Stimulated activated CD4-positive, alpha-beta T cell treated with anti-CD3 and anti-CD28 coated beads, Interleukin-15, amount 100 ng/mL, for 48 hours (primary cell): ENCODE data around the gene CCDC144A.
"Not testable (repeated sequence)": the region's sequence is repeated elsewhere in the genome, so short reads cannot be mapped to it uniquely, and the experiment has no call there.

Source experiments
- DNase-seq, 2 donors: peaks; one replicate each; pipeline ENCODE4 v3.0.0-alpha.2; 2020; ENCODE audit warnings: low read depth in 2 of 2

CCDC144A gene

GRCh38 chr17:16689731-16690281 lies at the start of gene CCDC144A:
Gene CCDC144A, plus strand, starts transcription at chr17:16690241. Its CDS starts 160 bp downstream, at chr17:16690401.
- DNase-seq, result peak; percentile 62 to 69

GRCh38 chr17:16649585-16649984 lies 40.5 kb upstream of the CCDC144A start:
- DNase-seq, result no peak

- no peak for DNase-seq
These were observed 37.8 kb upstream of the CCDC144A start for GRCh38 chr17:16652252-16652651.

- no peak for DNase-seq
These were observed 37.1 kb upstream of the CCDC144A start for GRCh38 chr17:16652847-16653366.

GRCh38 chr17:16653367-16654041 lies 36.5 kb upstream of the CCDC144A start, which contains the start of gene ZNF624:
Gene ZNF624, minus strand, starts transcription at chr17:16653850.
- peak; percentile 77 to 86 for DNase-seq

- DNase-seq, result no peak
These were observed 28.8 kb upstream of the CCDC144A start for GRCh38 chr17:16661217-16661616.

GRCh38 chr17:16662936-16663335 lies 27.1 kb upstream of the CCDC144A start:
- DNase-seq, result no peak

- not testable (repeated sequence) for DNase-seq
These were observed 23.5 kb upstream of the CCDC144A start for GRCh38 chr17:16666553-16666906.

- not testable (repeated sequence) for DNase-seq
These were observed 23.0 kb upstream of the CCDC144A start for GRCh38 chr17:16666907-16667636.

GRCh38 chr17:16676676-16677268 lies 13.3 kb upstream of the CCDC144A start:
- DNase-seq, result no peak

- DNase-seq, result not testable (repeated sequence)
These were observed 6.5 kb upstream of the CCDC144A start for GRCh38 chr17:16683290-16684138.

- DNase-seq, result not testable (repeated sequence)
These were observed 4.0 kb upstream of the CCDC144A start for GRCh38 chr17:16686019-16686418.

GRCh38 chr17:16687151-16687550 lies 2.9 kb upstream of the CCDC144A start:
- DNase-seq, result not testable (repeated sequence)

- DNase-seq, result not testable (repeated sequence)
These were observed 406 bp downstream of the CCDC144A start for GRCh38 chr17:16690447-16690846.

- DNase-seq, result not testable (repeated sequence)
These were observed 7.6 kb downstream of the CCDC144A start for GRCh38 chr17:16697603-16698002.

- not testable (repeated sequence) for DNase-seq
These were observed 55.6 kb downstream of the CCDC144A start for GRCh38 chr17:16745492-16746203.

- not testable (repeated sequence) for DNase-seq
These were observed 56.5 kb downstream of the CCDC144A start for GRCh38 chr17:16746571-16746970.

GRCh38 chr17:16750515-16750914 lies 60.5 kb downstream of the CCDC144A start:
- not testable (repeated sequence) for DNase-seq

GRCh38 chr17:16751224-16751923 lies 61.3 kb downstream of the CCDC144A start:
- DNase-seq, result not testable (repeated sequence)

- DNase-seq, result not testable (repeated sequence)
These were observed 61.9 kb downstream of the CCDC144A start for GRCh38 chr17:16751924-16752287.
